ENCODE measurements around the gene LMOD2. TPM values are rescaled to one million over a fixed set of nuclear protein-coding genes. Genes with fewer than 3 reads are reported as not detected.

Gene LMOD2
- total RNA-seq, 1 experiment from 2014 or later = not detected

DNA sequence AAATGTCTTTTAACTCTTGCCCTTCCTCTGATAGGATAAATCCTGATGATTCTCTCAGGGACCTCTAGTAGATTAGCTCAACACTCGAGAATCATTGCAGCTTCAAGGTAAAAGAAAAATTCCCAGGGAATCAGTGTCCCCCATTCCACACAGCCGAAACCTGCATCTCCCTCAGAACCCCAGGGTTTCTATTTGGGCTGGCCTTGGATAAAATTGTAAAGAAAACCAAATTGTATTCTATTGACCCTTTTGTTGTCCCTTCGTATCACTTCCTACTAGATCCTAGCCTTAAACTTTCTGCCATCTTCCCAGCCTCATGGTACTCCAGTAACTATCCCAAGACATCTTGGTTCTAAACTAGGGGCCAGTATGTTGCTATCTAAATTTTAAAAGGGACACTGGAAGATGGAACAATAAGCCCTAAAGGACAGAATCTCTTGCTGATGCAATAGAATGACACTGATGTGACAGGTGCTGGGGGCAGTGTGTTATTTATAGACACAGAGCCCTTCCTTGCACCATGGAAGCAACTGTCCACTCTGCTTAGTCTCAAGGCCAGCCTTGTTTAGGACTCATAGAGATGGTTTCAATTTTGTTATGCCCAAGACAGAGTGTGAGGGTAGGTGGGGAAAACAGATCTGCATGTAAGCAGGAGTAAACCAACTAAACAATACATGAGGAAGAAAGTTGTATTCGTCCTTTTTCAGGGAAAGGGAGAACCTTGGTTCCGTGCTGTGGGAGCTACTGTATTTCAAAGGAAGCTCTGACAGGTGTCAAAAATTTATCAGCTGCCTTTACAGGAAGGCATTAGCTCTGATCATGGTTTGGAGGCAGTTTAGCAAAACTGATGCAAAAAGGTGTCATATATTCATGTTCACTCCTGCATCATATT, 46.4 kb upstream of the LMOD2 start:
- H3K4me1 ChIP-seq (ENCODE audit: insufficient read depth, low read length) = no peaks in the 10 kb centered on the region
- Mint-ChIP-seq H3K36me3 (ENCODE audit: insufficient read depth in 1 of 3, low read depth in 3 of 3) (no peaks in the 10 kb centered on the region), H3K27me3 (ENCODE audit: low read depth) (no peaks in the 10 kb centered on the region), H3K4me1 (peaks cover 2 to 4% of the 10 kb centered on the region in 2 experiments; a peak in 1 of 4 replicates), H3K9me3 (no peaks in the 10 kb centered on the region), H3K4me3 (no peak overlapping the region; a peak in 1 of 5 replicates), H3K27ac (no peak overlapping the region; a peak in 1 of 7 replicates)
- H3K23ac ChIP-seq (ENCODE audit: insufficient read length, low read depth, low read length) = no peak overlapping the region
- H3K79me1 ChIP-seq (ENCODE audit: insufficient read depth, low read depth, low read length, poor library complexity, severe bottlenecking) = no peaks in the 10 kb centered on the region
- H4K20me1 ChIP-seq (ENCODE audit: control insufficient read depth, insufficient read depth, insufficient read length) = no peaks in the 10 kb centered on the region
- no peak overlapping the region for H4K91ac ChIP-seq (ENCODE audit: insufficient read length, low read depth, low read length)
- no peak overlapping the region for H3K56ac ChIP-seq (ENCODE audit: insufficient read length, low read depth, low read length)
- H3K79me2 ChIP-seq (ENCODE audit: insufficient read depth, low read length) = no peaks in the 10 kb centered on the region
- H3K9me3 ChIP-seq (ENCODE audit: control insufficient read depth, low read depth, low read length) = no peaks in the 10 kb centered on the region
- H2BK120ac ChIP-seq (ENCODE audit: low read depth, low read length, poor library complexity, severe bottlenecking) = no peak overlapping the region
- no peak overlapping the region for H3K14ac ChIP-seq (ENCODE audit: insufficient read depth, low read length)
- H3K4me2 ChIP-seq (ENCODE audit: insufficient read depth, insufficient read length, low read length) = no peak overlapping the region
- no peak overlapping the region for H3K18ac ChIP-seq (ENCODE audit: insufficient read length, low read depth, low read length)
- DNase-seq = no peak
- H2BK20ac ChIP-seq (ENCODE audit: low read depth, low read length, poor library complexity, severe bottlenecking) = no peak overlapping the region
- H3K27me3 ChIP-seq (ENCODE audit: insufficient read depth, low read length) = no peaks in the 10 kb centered on the region
- H3K4ac ChIP-seq (ENCODE audit: low read depth, low read length) = no peak overlapping the region
- no peak overlapping the region for H4K5ac ChIP-seq (ENCODE audit: insufficient read length, low read depth, low read length)
- TF ChIP-seq, protein P1, sequence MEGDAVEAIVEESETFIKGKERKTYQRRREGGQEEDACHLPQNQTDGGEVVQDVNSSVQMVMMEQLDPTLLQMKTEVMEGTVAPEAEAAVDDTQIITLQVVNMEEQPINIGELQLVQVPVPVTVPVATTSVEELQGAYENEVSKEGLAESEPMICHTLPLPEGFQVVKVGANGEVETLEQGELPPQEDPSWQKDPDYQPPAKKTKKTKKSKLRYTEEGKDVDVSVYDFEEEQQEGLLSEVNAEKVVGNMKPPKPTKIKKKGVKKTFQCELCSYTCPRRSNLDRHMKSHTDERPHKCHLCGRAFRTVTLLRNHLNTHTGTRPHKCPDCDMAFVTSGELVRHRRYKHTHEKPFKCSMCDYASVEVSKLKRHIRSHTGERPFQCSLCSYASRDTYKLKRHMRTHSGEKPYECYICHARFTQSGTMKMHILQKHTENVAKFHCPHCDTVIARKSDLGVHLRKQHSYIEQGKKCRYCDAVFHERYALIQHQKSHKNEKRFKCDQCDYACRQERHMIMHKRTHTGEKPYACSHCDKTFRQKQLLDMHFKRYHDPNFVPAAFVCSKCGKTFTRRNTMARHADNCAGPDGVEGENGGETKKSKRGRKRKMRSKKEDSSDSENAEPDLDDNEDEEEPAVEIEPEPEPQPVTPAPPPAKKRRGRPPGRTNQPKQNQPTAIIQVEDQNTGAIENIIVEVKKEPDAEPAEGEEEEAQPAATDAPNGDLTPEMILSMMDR (conservative IDR thresholded peaks at IDR 0.05) = no peak
- H2BK5ac ChIP-seq (ENCODE audit: insufficient read length, low read length) = no peak overlapping the region
- H2AFZ ChIP-seq (ENCODE audit: low read length) = no peak overlapping the region
- H3K9ac ChIP-seq (ENCODE audit: extremely low read depth, insufficient read length, low read length) = no peak overlapping the region
- H2BK12ac ChIP-seq (ENCODE audit: insufficient read length, low read depth, low read length) = no peak overlapping the region
- no peak overlapping the region for H3T11ph ChIP-seq (ENCODE audit: low read length)
- no peaks in the 10 kb centered on the region for H3K23me2 ChIP-seq (ENCODE audit: insufficient read length, low read depth, low read length, poor library complexity, severe bottlenecking)
- no peak overlapping the region for H4K8ac ChIP-seq (replicated peaks; ENCODE audit: insufficient read length, low read depth, low read length)
- no peak overlapping the region for H2AK5ac ChIP-seq (ENCODE audit: insufficient read length, low read length)
- no peak overlapping the region for H3K27ac ChIP-seq (ENCODE audit: insufficient read length, low read depth, low read length)
- H2BK15ac ChIP-seq (ENCODE audit: low read depth, low read length) = no peak overlapping the region
- WGBS (ENCODE audit: extremely low coverage, insufficient read length, low lambda C conversion rate) = no CpG with 5 or more reads among the region's 5 CpGs

All from H9 (cell line).